ENCODE data around the gene BICDL1.

DNA sequence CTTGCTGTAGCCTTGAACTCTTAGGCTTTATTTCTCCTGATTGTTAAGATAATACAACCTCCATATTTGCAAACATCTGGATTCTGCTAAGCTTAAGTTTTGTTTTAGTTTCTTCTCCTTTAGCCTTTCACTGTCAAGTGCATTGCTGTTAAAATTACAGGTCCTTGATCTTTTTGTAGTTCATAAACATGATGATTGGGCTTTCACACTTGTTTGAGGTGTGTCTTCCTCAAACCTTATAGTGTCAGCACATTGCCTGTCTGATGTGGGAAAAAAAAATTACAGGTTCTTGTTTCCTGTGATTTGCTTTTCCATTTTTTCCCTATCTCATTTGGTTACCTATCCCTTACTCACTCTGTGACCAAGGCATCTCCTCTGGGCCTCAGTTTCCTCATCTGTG is 59.2 kb downstream of the BICDL1 start:
- no peak for TF ChIP-seq POLR2AphosphoS5 (IDR thresholded peaks at IDR 0.05; ENCODE audit: insufficient read depth in 1 of 2, low read depth in 1 of 2)
- TF ChIP-seq, protein P1, sequence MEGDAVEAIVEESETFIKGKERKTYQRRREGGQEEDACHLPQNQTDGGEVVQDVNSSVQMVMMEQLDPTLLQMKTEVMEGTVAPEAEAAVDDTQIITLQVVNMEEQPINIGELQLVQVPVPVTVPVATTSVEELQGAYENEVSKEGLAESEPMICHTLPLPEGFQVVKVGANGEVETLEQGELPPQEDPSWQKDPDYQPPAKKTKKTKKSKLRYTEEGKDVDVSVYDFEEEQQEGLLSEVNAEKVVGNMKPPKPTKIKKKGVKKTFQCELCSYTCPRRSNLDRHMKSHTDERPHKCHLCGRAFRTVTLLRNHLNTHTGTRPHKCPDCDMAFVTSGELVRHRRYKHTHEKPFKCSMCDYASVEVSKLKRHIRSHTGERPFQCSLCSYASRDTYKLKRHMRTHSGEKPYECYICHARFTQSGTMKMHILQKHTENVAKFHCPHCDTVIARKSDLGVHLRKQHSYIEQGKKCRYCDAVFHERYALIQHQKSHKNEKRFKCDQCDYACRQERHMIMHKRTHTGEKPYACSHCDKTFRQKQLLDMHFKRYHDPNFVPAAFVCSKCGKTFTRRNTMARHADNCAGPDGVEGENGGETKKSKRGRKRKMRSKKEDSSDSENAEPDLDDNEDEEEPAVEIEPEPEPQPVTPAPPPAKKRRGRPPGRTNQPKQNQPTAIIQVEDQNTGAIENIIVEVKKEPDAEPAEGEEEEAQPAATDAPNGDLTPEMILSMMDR (IDR thresholded peaks at IDR 0.05) = no peak
- TF ChIP-seq POLR2A (IDR thresholded peaks at IDR 0.05) = no peak

Measured in vagina (tissue), 2 donors.